Fibroblast of mammary gland (primary cell): ENCODE results near the gene RNASE13.

Source experiments
- DNase-seq: peaks from one replicate; pipeline ENCODE4 v3.0.0-alpha.2; 2010; ENCODE audit warnings: low read depth
- H3K4me3 ChIP-seq: 2 replicates; pipeline ENCODE4 v1.5.1; 2011; ENCODE audit warnings: low read depth, mild to moderate bottlenecking, low read length, moderate library complexity; ENCODE audit not compliant: control insufficient read depth
- TF ChIP-seq, protein P1 (sequence below): conservative IDR thresholded peaks from 2 replicates; pipeline ENCODE4 v1.5.1; 2011; ENCODE audit warnings: low read depth, low read length, inconsistent platforms; ENCODE audit not compliant: control insufficient read depth, insufficient read depth

RNASE13 gene

DNA sequence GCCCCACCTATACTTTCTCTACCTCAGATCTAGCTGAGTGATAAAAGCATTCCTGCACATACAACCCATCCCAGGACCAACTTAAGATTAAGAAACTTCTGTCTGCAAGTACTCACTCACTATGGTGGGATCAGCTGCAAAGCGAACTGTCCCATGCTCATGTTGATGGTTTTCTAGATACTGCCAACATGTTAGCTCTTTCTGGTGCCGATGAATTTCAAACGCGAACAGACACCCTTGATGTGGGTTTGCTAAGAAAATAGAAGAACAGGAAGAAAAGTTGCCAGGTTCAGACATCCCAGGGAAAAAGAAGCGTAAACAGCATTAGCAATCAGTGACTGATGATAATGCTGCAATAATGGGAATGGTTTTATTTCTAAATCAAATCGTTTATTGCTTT is 37.0 kb downstream of the RNASE13 start:
- H3K4me3 ChIP-seq: no peak overlapping the region
- TF ChIP-seq, protein P1, sequence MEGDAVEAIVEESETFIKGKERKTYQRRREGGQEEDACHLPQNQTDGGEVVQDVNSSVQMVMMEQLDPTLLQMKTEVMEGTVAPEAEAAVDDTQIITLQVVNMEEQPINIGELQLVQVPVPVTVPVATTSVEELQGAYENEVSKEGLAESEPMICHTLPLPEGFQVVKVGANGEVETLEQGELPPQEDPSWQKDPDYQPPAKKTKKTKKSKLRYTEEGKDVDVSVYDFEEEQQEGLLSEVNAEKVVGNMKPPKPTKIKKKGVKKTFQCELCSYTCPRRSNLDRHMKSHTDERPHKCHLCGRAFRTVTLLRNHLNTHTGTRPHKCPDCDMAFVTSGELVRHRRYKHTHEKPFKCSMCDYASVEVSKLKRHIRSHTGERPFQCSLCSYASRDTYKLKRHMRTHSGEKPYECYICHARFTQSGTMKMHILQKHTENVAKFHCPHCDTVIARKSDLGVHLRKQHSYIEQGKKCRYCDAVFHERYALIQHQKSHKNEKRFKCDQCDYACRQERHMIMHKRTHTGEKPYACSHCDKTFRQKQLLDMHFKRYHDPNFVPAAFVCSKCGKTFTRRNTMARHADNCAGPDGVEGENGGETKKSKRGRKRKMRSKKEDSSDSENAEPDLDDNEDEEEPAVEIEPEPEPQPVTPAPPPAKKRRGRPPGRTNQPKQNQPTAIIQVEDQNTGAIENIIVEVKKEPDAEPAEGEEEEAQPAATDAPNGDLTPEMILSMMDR: no peak
- no peak for DNase-seq

- no peak overlapping the region for H3K4me3 ChIP-seq
- DNase-seq: no peak
- TF ChIP-seq, protein P1: no peak
Observed at GRCh38 chr14:20997115-20997514, 37.5 kb downstream of the RNASE13 start.

- TF ChIP-seq, protein P1: no peak
- H3K4me3 ChIP-seq: no peak overlapping the region
- DNase-seq: no peak
Observed at GRCh38 chr14:20996521-20996920, 38.1 kb downstream of the RNASE13 start.

DNA sequence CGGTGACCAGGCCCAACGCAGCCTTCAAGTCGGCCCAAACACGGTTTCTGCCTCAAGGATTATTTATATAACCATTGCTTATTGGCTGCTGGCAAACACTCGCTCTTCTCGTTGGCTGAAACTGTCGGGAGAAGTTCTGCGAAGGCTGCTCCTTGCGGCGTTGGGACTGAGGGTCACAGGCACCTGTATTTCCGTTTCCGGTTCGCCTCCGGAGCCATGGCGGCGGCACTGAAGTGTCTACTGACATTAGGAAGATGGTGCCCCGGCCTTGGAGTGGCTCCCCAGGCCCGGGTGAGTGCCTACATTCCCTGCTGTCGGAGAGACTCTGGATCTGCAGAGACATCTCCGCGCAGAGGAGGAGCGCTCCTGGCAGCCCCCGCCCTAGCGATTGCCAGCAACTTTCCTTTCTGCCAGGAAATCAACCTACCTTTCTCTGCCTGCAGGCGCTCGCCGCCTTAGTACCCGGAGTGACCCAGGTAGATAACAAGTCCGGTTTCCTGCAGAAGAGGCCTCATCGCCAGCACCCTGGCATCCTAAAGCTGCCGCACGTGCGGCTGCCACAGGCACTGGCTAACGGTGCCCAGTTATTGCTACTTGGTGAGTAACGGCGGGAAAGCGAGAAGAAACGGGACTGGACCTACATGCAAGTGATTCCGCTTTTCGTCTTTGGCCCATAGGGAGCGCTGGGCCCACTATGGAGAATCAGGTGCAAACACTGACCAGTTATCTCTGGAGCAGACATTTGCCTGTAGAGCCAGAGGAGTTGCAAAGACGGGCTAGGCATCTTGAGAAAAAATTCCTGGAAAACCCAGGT is 44.6 kb downstream of the RNASE13 start, which contains the start of gene METTL17:
METTL17 (plus strand) TSS at position 194 of the 814 bp plus-strand sequence; CDS start at position 217, 23 bp downstream.
- DNase-seq: peak; percentile 97
- TF ChIP-seq, protein P1: peak; percentile 40
- H3K4me3 ChIP-seq: peak within 1 kb of the TSS; percentile 78

DNA sequence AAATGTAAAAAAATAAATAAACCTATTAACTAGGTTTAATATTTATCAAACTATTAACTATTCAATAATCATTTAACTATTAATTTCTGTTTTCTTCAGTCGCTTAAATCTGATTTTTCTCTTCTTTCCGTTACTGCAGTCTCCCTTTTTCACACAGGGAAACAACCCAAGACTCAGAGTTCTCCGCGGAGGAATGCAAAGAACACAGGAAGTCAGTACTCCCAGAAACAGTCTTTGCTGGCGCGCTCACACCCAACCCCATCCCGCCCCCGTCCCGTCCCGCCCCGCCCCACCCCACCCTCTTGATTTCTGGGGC is 45.2 kb downstream of the RNASE13 start:
- TF ChIP-seq, protein P1: no peak
- no peak for DNase-seq
- H3K4me3 ChIP-seq: peak overlapping the region; percentile 26

- peak overlapping the region; percentile 26 for H3K4me3 ChIP-seq
- peak; percentile 34 for DNase-seq
- TF ChIP-seq, protein P1: no peak
Observed at GRCh38 chr14:20988717-20989470, 45.7 kb downstream of the RNASE13 start.
